HS-5 (cell line): ENCODE results near the gene TAF8.

Experiments
- DNase-seq: peaks from one replicate; pipeline ENCODE4 v3.0.0-alpha.2; 2012; ENCODE audit warnings: low read depth

TAF8 gene

DNA sequence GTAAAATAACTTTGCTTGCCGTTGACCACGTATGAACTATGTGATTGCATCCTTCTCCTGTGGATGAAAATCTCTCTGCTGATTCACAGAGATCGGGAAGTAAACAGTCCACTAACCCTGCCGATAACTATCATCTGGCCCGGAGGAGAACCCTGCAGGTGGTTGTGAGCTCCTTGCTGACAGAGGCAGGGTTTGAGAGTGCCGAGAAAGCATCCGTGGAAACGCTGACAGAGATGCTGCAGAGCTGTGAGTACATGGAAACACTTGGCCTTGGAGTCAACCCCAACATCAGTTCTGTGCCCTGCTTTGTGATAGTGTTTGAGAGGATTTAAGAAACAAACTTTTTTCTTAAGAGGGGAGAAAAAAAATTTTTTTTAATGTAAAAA is 937 bp downstream of the TAF8 start:
- no peak for DNase-seq

DNA sequence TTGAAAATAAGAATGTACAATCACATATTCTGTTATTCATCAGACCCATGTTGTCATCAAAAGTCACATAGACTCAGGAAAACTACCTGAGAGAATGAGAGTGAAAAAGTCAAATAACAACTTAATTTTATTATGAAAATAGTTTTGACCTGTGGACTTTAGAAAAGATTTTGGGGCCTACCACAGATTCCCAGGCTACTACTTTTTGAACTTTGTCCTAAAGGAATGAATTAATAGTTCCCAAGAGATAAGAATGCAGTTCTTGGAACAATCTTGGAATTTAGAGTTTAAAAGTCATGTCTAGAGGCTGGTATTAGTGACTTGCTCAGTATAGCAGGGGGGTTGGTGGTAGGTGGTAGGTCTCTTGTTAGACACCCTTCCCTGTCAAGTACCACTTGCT is 3.3 kb downstream of the TAF8 start:
- DNase-seq, result no peak

DNA sequence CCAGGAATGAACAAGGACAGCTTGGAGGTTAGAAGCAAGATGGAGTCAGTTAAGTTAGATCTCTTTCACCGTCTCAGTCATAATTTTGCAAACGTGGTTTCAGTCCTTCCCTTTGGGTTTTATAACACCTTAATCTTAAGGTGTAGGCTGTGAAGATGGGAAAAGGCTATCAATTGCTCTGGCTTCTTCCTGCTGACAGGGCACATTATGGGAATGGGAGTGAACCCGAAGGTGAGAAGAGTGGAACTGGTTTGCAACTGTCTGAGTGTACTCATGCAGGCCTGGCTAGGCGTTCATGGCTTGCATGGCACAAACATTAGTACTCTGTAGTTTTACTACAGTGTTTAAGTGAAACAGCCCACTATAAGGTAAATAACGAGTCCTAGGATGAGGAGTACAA is 9.4 kb downstream of the TAF8 start:
- DNase-seq, result no peak

- no peak for DNase-seq
Measured at GRCh38 chr6:42066156-42066675, 15.9 kb downstream of the TAF8 start.

GRCh38 chr6:42068173-42068572 is 17.8 kb downstream of the TAF8 start:
- no peak for DNase-seq

DNA sequence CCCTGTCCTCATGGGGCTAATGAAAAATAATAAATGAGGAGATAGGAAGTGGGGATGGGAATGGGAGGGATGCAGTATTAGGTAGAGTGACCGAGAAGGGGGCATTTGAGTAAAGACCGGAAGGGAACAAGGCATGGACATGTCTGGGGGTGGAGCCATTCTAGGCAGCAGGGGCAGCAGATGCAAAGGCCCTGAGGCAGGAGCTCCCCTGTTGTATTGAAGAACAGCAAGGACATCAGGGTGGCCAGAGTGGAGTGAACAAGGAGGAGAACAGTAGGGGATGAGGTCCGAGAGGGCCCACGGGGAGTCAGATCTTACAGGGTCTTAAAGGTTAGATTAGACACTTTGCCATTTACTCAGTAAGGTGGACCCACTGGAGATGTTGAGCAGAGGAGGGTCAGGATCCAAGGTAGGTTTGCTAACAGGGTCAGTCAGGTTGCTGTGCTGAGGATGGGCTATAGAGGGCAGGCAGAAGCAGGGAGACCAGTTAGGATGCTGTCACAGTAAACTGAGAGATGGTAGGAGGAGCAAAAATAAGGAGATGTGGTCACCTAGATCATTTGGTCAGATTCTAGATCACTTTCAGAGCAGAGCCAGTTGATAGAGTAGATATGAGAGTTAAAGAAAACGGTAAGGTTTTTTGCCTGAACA is 18.7 kb downstream of the TAF8 start:
- DNase-seq, result no peak

- DNase-seq, result no peak
Measured at GRCh38 chr6:42071881-42072583, 21.7 kb downstream of the TAF8 start.

- no peak for DNase-seq
Measured at GRCh38 chr6:42073287-42073686, 23.0 kb downstream of the TAF8 start.

GRCh38 chr6:42075159-42075838 is 25.0 kb downstream of the TAF8 start:
- DNase-seq, result peak; percentile 23

- DNase-seq, result no peak
Measured at GRCh38 chr6:42078386-42078785, 28.1 kb downstream of the TAF8 start.

DNA sequence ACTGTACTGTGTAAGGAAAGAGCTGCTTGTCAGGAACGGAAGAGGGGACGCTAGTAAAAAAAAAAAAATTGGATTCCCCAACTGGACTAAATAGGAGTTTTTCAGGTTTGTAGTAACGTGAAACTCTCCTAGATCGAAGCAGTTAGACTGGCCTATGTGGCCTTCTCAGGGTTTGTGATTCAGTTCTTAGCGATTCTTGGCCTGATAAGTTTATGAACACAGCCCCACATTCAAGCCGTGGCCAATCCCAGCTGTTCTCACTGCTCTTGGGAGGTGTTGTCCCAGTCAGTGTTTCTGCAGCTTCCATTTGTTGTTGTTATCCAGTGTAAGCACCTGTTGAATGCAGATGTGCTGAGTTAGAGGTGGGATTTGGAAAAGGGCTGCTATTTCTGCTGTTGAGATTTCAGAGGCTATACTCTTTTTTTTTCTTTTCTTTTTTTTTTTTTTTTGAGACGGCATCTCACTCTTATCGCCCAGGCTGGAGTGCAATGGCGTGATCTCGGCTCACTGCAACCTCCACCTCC is 29.7 kb downstream of the TAF8 start:
- no peak for DNase-seq

DNA sequence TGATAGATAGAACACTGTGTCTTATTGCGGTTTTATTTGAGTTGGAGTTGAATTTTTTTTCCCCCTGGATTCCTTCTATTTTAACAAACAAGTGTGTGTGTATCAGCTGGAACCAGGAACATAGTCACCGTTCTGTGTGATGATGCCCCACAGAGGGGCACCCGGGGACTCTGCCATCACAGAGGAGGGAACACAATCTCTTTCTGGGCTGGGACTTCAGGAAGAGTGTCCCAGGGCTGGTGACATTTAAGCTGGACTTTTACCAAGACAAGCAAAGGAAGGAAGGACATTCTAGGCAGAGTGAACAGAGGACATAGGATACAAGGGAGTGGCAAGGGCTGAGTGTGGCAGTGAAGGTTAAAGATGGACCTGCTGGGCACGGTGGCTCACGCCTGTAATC is 33.2 kb downstream of the TAF8 start:
- DNase-seq, result no peak

- no peak for DNase-seq
Measured at GRCh38 chr6:42084889-42085288, 34.6 kb downstream of the TAF8 start.

GRCh38 chr6:42086046-42087035 is 36.0 kb downstream of the TAF8 start:
- no peak for DNase-seq

GRCh38 chr6:42088101-42088591 is 37.8 kb downstream of the TAF8 start:
- peak; percentile 61 for DNase-seq

GRCh38 chr6:42090819-42091717 is 40.7 kb downstream of the TAF8 start:
- no peak for DNase-seq

DNA sequence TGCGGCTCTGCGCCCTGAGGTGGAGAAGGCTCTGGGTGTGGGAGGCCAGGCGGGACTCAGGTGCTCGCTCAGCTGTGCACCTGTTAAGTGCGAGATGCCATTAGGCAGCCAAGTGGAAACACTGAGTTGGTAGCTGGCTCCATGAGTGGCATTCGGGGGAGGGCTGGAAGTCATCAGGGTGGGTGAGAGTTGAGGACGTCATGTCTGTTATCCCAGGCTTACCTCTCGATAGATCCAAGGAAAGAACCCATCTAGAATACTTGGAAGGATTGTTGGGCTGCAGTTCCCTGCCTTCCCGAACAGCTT is 41.3 kb downstream of the TAF8 start:
- no peak for DNase-seq

DNA sequence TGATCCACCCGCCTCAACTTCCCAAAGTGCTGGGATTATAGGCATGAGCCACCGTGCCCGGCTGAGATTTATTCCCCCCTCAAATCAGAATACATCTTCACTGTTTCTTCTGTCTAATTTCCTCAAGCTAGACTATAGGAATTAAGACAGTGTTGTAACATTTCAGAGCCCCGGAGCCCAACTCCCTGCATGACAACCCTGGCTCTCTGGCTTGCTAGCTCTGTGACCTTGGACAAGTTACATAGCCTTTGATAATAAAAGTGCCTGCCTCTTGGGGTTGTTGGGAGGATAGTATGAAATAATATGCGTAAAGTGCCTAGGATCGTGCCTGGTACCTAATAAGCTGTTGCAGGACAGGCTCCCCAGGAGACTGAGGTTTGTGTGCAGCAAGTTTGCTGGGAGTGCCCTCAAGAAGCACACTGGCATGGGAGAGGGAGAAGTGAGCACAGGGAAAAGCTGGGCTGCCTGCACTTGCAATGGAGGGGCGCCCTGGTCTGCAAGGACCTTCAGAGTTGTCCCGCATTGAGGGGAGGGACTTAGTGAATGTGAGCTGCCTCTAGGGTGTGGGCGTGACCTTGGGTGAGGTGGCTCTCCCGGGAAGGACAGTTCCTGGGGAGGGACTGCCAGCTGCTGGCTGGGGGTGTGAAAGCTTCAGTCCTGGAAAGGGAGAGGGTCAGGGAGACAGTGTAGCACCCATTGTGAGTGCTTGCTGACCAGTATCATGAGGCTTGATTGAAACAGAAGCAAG is 43.4 kb downstream of the TAF8 start:
- no peak for DNase-seq

DNA sequence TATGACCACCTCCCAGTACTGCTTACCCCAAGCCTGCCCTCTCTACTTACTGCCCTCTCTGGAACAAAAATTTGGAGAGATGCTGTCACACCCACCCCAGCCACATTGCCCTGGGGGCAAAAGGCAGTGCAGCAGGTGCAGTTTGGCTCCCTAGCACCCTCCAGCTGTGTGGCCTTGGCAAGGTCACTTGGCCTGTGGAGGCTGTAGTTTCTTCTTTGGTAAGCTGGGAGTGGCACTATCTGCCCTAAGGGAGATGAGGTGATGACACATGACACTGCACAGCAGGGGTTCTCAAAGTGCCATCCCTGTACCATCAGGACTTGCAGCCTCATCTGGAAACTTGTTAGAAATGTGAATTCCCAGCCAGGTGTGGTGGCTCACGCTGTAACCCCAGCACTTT is 44.8 kb downstream of the TAF8 start:
- no peak for DNase-seq
